Subcutaneous adipose tissue (tissue), 4 donors: ENCODE results near the gene ZNF524. TPM values are rescaled to one million over a fixed set of nuclear protein-coding genes. Genes with fewer than 3 reads are reported as not detected.

Experiments
- CTCF ChIP-seq: fragments of 450-650 bp; IDR thresholded peaks from one replicate; pipeline ENCODE4 v1.5.1; 2016; ENCODE audit warnings: low read depth, mild to moderate bottlenecking, control low read depth, antibody characterized with exemption, moderate library complexity
- total RNA-seq, 4 donors: library from RNA; depleted of rRNA; stranded (reverse); fragments of >200 nt; gene quantifications; one replicate each; pipeline ENCODE4 v1.1.0, GENCODE V29; 2016

The ZNF524 gene
- total RNA-seq, 4 donors from 2014 or later: 3.8 to 33.5 (median 26.4) TPM

GRCh38 chr19:55646889-55647731, 47.0 kb downstream of the ZNF524 start:
- TF ChIP-seq CTCF: no peak

- no peak for TF ChIP-seq CTCF
Measured at GRCh38 chr19:55647732-55648584, 47.9 kb downstream of the ZNF524 start, which contains the start of gene CCDC106. Gene CCDC106, plus strand, starts transcription at chr19:55648212. Its CDS starts 835 bp downstream, at chr19:55649047.

GRCh38 chr19:55648585-55649267, 48.6 kb downstream of the ZNF524 start:
- no peak for TF ChIP-seq CTCF

- TF ChIP-seq CTCF: no peak
Measured at GRCh38 chr19:55649268-55650125, 49.4 kb downstream of the ZNF524 start.

- TF ChIP-seq CTCF: no peak
Measured at GRCh38 chr19:55650126-55650557, 50.1 kb downstream of the ZNF524 start.

GRCh38 chr19:55650602-55651230, 50.6 kb downstream of the ZNF524 start:
- no peak for TF ChIP-seq CTCF
